Activated effector memory CD4-positive, alpha-beta T cell treated with Interleukin-2 at 50 U/mL for 16 hours (primary cell): ENCODE measurements around the gene DISC1.
A peak's percentile ranks its signal among the peaks of the same experiment; 100 is the strongest.
"Not testable (repeated sequence)": the region's sequence is repeated elsewhere in the genome, so short reads cannot be mapped to it uniquely, and the experiment has no call there.

Source experiments
- DNase-seq: peaks from one replicate; pipeline ENCODE4 v3.0.0-alpha.2; 2020

DISC1 gene

GRCh38 chr1:231626535-231626950, at the start of gene DISC1:
Gene DISC1, plus strand, starts transcription at chr1:231626790. Its CDS starts 78 bp downstream, at chr1:231626868.
- DNase-seq: peak; percentile 61

DNA sequence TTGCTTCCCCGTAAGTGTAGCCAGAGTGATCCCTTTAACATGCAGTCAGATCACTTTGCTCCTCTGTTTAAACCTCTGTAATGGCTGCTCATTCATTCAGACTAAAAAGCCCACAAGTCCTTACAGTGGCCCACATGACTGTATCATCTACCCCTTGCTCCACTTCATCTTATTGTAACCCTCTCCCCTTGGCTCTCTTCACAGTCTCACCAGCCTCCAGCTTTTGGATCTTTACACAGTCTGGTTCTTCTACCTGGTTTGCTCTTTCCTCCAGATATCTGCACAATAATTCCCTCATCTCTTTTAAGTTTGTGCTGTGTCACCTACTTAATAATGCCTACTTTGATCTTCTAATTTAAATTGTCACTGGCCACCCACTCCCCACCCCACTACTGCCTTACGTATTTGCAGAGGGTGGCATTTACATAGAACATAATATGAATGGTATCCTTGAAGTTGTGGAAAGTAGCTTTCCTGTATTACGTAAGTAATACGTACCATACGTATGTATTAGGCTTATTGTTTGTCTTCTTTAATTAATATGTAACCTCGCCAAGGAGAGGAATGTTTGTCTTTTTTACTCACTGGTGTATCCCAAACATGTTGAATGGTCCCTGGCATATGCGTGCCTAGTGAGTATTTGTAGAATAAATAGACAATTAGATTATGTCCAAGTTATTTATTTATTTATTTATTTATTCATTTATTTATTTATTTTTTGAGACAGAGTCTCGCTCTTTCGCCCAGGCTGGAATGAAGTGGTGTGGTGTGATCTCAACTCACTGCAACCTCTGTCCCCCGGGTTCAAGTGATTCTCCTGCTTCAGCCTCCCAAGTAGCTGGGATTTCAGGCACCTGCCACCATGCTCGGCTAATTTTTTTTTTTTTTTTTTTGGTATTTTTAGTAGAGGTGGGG, 49.5 kb upstream of the DISC1 start:
- no peak for DNase-seq

DNA sequence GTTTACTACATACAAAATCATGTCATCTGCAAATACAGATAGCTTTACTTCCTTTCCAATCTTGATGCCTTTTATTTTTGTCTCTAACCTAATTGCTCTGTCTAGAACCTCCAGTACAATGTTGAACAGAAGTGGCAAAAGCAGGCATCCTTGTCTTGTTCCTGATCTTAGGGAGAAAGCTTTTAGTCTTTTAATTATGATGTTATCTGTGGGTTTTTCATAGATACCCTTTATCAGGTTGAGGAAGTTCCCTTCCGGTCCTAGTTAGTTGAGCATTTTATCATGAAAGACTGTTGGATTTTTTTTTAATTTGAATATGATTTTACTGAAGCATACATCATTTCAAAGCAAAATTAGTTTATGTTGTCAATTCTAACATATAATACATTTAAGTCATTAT, 45.7 kb upstream of the DISC1 start:
- no peak for DNase-seq

DNA sequence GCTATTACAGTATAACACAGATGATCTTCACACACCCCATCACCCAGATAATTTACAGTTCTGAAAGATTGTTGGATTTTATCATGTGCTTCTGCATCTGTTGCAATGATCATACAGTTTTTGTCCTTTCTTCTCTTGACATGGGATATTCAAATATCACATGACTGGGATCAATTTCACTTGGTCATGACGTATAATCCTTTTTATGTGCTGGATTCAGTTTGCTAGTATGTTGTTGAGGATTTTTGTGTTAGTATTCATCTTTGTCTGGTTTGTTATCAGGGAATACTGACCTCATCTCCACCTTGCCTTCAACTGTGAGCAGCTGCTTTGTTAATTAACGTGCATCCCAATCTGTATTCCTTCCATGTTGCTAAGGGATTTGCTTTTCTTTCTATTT, 44.7 kb upstream of the DISC1 start:
- no peak for DNase-seq

DNA sequence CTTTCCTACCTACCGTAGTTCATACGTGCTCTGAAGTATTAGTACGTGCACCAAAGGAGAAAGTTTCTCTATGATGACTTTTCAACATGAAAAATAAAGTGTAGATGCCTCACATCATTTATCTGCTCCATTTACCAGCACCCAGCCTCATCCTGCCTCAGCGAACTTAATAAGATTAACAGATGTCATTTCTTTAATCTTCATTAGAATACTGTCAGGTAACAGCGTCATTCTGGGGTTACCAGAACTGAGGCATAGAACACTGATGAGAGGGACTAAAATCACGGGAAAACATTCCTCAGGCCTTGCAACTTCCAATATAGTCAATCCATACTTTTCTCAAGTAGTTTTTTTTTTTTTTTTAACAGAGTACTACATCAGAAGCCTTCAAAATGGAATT, 43.2 kb upstream of the DISC1 start:
- no peak for DNase-seq

DNA sequence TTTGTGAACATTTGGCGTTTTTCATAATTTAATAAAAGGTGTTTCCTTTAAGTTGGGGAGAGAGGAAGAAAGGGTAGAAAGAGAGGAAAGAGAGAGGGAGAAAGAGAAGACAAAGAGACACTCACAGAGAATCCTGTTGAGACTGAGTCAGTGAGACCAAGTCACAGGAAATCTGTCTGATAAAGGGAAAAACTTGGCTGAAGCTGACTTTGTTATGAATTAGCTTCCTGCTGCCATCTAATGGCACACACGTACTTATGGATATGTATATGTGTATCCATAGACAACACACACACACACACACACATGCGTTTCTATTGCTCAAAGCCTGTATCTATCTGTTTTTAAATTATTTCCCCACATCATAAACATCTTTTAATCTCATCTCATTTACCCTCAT, 42.5 kb upstream of the DISC1 start:
- no peak for DNase-seq

- DNase-seq: no peak
Observed at GRCh38 chr1:231584921-231585320, 41.7 kb upstream of the DISC1 start.

- no peak for DNase-seq
Observed at GRCh38 chr1:231590453-231591198, 36.0 kb upstream of the DISC1 start.

DNA sequence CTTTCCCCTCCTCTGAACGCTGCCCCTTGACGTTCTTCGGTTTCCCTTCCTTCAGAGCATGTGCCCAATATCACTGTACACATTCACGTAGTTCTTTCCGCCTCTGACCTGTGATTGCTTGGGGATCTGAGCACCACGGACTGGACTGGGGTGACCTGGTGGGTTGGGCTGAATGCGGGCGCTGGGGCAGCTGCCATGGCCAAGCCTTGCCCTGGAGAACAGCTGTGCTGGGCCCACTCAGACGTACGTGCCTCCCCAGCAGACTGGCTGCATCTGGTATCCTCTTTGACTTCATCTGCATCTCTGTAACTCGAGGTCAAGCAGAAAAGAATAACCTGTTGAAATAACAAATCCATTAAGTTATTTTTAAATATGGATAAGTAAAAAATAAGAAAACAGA, 35.1 kb upstream of the DISC1 start:
- no peak for DNase-seq

GRCh38 chr1:231592809-231593208, 33.8 kb upstream of the DISC1 start:
- DNase-seq: no peak

DNA sequence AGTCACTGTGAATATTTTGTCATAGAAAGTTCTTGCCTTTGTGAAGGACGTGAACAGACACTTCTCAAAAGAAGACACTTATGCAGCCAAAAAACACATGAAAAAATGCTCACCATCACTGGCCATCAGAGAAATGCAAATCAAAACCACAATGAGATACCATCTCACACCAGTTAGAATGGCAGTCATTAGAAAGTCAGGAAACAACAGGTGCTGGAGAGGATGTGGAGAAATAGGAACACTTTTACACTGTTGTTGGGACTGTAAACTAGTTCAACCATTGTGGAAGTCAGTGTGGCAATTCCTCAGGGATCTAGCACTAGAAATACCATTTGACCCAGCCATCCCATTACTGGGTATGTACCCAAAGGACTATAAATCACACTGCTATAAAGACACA, 33.3 kb upstream of the DISC1 start:
- not testable (repeated sequence) for DNase-seq

DNA sequence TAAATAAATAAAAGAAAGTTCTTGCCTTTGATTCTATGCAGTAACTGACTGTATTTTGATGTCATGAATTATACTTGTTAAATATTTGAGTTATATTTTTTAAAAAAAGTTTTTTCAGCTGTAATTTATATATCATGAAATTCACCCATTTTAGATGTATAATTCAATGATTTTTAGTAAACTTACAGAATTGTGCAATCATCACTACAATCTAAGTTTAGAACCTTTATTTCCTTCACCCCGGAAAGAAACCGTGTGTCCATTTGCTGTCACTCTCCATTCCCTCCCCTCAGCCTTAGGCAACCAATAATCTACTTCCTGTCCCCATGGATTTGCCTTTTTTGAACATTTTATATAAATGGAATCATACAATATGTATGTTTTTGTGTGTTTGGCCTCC, 32.5 kb upstream of the DISC1 start:
- no peak for DNase-seq

DNA sequence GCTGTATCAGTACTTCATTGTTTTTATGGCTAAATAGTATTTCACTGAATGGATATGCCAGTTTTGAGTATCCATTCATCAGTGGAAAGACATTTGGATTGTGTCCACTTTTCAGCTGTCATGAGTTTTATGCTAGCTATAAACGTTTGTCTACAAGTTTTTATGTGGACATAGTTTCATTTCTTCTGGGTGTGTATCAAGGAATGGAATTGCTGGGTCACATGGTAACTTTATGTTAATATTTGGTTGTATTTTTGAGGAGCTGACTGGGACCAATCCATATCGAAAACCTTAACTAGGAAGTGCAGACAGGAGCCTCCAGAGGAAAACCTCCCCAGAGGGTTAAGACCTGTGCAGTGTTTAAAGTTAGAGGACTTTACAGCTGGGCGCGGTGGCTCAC, 31.8 kb upstream of the DISC1 start:
- DNase-seq: no peak

DNA sequence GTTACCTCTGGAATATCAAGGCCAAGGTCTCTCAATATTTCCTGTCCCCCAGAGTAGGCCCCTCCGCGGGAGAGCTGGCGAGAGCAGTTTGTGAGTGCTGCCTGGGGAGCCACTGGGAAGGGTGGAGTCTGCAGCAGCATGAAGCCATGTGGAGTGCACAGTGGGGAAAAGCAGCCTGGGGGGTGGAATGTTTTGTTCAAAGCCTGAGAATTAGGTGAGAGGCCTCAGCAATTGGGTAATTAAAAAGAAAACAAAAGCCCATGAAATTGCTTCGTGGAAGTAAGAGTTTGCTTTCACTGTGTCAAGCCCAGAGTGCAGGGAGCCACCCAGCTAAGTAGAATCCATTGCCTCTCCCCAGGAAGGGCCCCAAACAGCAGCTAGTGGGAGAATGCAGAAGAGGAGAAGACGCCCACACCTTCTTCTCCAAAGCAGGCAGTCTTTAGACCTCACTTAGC, 30.2 kb upstream of the DISC1 start:
- no peak for DNase-seq

DNA sequence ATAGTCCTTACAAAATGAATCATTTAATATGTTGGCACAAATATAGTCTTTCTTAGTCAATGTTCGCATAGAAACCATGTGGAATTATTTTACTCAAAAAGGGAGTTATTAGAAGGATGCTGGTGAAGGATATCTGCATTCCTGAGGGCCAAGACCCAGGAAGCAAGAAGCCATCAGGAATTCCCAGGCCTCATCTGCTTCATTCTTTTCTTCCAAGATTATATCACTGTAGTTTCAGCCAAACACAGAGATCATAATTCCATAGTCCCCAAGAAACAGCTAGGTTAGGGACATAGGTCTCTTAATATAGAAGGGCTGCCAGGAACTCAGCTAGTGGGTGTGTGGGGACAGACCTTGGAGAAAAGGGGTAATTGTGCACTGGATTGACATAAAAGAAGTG, 28.6 kb upstream of the DISC1 start:
- no peak for DNase-seq

GRCh38 chr1:231600458-231600976, 26.1 kb upstream of the DISC1 start:
- no peak for DNase-seq

DNA sequence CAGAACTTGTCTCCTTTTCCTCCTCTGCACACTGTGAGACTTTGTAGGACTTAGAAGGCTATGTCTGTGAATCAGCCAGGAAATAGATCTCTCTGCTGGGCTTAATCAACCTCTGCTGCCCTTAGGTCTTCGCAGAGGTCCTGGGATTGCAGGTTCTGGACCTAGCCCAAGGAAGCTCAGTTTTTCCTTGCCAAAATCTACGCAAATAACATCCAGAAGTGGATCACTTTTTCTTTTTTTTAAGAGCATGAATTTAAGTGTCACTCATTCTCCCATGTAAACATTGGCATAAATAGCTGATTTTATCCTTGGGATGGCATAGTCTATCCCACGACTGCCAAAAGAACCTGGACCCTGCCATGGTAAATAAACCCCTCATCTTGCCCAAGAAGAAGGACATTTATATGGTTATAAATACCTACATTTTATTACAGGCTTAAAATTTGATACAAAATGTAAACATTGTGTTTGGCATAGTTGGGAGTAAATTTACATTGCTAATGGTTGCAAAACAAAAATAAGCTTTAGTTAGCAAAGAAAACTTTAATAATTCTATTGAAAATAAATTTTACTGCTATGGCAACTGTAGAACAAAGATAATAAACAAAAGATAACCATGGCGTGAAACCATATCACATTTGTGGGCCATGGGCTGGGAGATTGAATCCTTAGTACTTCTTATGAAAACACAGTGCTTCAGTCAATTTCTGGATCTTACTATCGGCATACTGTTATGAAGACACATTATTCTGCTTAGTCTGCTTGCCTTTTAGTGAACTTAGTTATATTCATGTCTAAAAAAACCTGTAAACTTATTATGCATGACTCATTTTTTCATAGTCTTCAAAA, 24.5 kb upstream of the DISC1 start:
- no peak for DNase-seq

DNA sequence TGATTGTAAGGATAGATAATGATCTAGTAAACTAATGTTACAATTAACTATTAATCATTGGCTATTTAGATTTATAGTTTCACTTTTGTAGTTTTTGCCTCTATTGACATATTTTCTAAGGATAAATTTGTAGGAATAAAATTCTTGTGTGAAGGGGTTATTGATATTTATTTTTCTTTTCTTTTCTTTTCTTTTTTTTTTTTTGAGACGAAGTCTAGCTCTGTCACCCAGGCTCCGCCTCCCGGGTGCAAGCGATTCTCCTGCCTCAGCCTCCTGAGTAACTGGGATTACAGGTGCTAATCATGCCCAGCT, 24.0 kb upstream of the DISC1 start:
- no peak for DNase-seq

DNA sequence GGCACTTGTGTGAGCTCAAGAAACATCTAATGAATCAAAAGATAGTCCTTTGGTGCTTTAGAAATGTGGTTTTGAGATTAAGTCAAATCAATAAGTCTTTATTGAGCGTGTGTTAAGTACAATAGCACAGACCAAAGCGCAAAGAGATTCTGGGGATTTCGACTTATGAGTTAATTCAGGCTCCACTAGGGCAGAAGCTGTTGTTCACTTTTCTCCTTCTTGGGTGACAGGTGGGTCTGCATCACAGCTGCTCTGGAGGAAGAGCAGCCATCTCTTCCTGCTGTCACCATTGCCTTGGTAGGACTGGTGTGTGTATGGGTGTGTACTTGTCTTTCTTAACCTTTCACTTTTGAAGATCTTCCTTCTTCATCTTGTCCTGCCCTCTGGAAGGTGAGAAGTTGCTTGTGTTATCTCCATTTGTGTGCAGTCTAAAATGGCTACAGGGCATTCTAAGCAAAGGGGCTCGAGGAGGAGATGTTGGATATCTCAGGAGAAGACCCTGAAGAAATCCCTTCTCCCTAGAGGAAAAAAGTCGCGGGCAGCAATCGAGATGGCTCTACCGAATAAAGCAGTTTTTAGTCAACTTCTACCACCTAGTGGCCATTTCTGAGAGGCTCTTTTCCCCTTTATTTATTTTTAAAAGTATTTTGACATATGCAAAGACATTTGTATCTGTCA, 22.9 kb upstream of the DISC1 start:
- DNase-seq: no peak

GRCh38 chr1:231604276-231604621, 22.3 kb upstream of the DISC1 start:
- DNase-seq: no peak

DNA sequence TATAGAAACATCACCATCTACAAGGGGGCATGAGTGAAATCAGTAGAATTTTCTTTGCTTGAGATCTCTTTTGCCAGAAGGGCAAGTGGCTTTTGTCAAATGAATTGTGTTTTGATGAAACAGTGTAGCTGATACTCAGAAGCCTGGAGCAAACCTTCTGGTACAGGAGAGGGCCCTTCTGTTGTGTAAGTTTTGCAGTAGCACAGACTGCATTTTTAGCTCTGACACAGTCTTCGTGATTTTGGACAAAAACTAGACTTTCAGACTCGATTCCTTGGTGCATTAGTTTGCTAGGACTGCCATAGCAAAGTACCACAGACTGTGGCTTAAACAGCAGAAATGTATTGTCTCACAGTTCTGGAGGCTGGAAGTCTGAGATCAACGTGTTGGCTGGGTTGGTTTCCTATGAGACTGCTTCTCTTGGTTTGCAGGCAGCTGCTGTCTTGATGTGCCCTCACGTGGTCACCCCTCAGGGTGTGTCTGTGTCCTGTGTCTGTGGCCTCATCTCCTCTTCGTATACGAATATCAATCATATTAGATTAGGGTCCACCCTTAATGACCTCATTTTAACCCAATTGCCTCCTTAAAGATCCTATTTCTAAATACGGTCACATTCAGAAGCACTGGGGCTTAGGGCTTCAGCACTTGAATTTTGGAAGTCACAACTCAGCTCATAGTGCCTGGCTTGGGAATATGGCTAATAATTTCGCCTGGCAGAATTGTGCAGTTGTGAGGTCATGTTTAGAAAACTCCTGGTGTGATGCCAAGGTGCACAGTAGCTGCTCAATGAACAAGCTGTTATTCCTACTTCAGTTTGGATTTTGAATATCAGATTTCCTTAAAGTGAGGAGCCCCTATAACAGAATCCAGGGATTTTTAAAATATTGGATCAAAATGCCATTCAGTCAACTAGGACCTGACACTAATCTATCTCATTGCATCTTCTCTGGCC, 21.2 kb upstream of the DISC1 start:
- no peak for DNase-seq
